Measurements from ENCODE around the gene ELOVL7.

ELOVL7 gene

GRCh38 chr5:60811105-60811504 is 33.0 kb downstream of the ELOVL7 start:
- no peak overlapping the region for H3K4me3 ChIP-seq (replicated peaks in 1 of 2; ENCODE audit: low read depth in 2 of 2, low read length in 2 of 2)
- DNase-seq (ENCODE audit: low read depth in 2 of 2) = no peak
- TF ChIP-seq CTCF (IDR thresholded peaks at IDR 0.05; ENCODE audit: low read depth, low read length) = no peak

DNA sequence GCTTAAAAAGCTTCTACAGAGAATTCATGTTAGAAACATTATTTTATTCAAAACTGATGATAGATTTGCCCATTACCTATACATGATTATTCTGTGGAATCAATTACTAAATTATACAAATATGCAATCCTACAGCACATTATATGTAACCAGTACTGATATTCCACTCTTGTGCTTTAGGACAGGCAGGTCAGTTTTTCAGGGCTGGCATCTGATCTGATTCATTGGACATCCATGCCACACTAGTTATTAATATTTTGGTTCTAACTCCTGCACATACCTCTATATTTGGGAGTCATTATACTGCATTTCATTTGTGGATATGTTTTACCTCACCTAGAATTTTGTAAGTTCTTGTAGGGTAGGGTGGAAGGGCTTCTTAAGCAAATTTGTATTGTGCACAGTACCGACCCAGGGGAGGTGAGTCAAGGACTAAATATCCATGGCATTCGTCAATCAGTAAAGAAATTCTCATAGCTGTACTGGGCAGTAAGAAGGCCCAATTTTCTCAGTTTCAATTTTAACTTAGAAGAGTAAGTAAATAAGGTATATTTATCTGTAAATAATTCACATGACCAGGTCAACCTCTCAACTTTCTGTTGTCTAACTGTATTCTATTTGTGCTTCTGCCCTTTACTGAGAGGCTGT is 33.5 kb downstream of the ELOVL7 start:
- peak in 1 of 2 donors; percentile 77 for DNase-seq (ENCODE audit: low read depth in 2 of 2)
- TF ChIP-seq CTCF (IDR thresholded peaks at IDR 0.05; ENCODE audit: low read depth, low read length) = no peak
- no peak overlapping the region for H3K4me3 ChIP-seq (replicated peaks in 1 of 2; ENCODE audit: low read depth in 2 of 2, low read length in 2 of 2)

- no peak overlapping the region for H3K4me3 ChIP-seq (replicated peaks in 1 of 2; ENCODE audit: low read depth in 2 of 2, low read length in 2 of 2)
- no peak for DNase-seq (ENCODE audit: low read depth in 2 of 2)
- no peak for TF ChIP-seq CTCF (IDR thresholded peaks at IDR 0.05; ENCODE audit: low read depth, low read length)
Observed at GRCh38 chr5:60809891-60810425, 34.1 kb downstream of the ELOVL7 start.

GRCh38 chr5:60806591-60807243 is 37.4 kb downstream of the ELOVL7 start:
- no peak for DNase-seq (ENCODE audit: low read depth in 2 of 2)
- H3K4me3 ChIP-seq (replicated peaks in 1 of 2; ENCODE audit: low read depth in 2 of 2, low read length in 2 of 2) = no peak overlapping the region
- no peak for TF ChIP-seq CTCF (IDR thresholded peaks at IDR 0.05; ENCODE audit: low read depth, low read length)

- peak in 1 of 2 donors; percentile 20 for DNase-seq (ENCODE audit: low read depth in 2 of 2)
- H3K4me3 ChIP-seq (replicated peaks in 1 of 2; ENCODE audit: low read depth in 2 of 2, low read length in 2 of 2) = no peak overlapping the region
- no peak for TF ChIP-seq CTCF (IDR thresholded peaks at IDR 0.05; ENCODE audit: low read depth, low read length)
Observed at GRCh38 chr5:60805463-60805862, 38.6 kb downstream of the ELOVL7 start.

DNA sequence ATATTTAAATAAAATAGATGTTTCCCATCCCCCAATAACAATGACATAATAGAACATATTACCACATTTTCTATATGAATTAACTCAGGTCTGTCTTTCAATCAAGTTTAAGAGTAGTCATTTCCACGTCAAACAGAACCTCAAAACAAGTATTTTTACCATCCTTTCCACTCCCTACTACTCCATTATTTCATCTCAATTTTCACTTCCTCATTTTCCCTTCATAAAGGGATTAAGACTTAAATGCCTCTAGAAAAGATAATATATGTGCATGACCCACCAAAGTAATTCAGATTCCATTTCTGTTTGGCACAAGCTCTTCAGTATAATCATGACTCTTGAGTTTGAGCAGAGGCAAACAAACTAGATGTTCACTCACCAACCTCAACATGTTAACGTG is 40.4 kb downstream of the ELOVL7 start:
- no peak for TF ChIP-seq CTCF (IDR thresholded peaks at IDR 0.05; ENCODE audit: low read depth, low read length)
- DNase-seq (ENCODE audit: low read depth in 2 of 2) = no peak
- no peak overlapping the region for H3K4me3 ChIP-seq (replicated peaks in 1 of 2; ENCODE audit: low read depth in 2 of 2, low read length in 2 of 2)
